ENCODE results near the gene PHOX2B. TPM values are rescaled to one million over a fixed set of nuclear protein-coding genes. Genes with fewer than 3 reads are reported as not detected.

The PHOX2B gene
- 0.26 TPM for total RNA-seq

DNA sequence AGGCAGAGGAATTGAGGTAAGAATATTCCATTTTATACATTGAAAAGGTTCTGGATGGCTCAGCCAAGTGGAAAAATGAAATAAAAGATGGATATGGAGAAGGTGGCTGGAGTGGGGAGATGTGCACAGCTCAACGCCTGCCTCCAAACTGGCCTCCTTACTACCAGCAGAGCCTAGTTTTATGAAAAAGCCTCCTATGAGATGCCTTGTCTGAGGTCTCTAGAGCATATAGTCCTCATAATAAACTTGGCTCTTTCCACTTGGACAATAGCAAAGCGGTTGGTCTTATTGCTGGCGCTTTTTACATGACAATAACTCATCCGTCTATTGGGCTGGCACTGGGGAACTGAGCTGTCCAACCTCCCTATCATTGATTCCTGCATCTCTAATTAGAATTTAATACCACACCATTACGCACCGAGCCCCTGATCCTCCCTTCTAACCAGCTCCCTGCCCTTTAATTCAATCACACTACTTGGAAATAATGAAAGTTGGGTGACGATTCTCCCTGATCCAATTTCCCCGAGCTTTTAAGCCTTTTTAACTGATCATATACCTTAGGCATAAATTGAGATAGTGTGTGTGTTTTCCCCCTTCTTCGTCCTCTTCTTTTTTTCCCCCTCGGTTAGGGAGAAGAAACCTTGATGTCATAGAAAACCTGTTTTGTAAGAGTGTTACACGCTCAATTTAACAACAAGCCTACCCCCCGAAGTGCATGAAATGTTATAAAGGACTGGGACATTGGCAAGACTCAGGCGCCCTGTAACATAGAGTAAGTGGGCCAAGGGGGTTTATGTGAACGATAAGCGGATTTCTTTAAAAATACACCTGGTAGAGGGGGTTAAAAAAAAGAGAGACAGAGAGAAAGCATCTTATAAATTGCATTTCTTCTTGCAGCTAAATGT lies at the start of gene PHOX2B:
Gene PHOX2B, minus strand, starts transcription at position 155 of the 905 bp plus-strand sequence. Its CDS starts 115 bp downstream, at position 40.
- no peak for DNase-seq (ENCODE audit: low spot score)

- no peak for DNase-seq (ENCODE audit: low spot score)
Measured at GRCh38 chr4:41797260-41797659, 48.7 kb upstream of the PHOX2B start.

DNA sequence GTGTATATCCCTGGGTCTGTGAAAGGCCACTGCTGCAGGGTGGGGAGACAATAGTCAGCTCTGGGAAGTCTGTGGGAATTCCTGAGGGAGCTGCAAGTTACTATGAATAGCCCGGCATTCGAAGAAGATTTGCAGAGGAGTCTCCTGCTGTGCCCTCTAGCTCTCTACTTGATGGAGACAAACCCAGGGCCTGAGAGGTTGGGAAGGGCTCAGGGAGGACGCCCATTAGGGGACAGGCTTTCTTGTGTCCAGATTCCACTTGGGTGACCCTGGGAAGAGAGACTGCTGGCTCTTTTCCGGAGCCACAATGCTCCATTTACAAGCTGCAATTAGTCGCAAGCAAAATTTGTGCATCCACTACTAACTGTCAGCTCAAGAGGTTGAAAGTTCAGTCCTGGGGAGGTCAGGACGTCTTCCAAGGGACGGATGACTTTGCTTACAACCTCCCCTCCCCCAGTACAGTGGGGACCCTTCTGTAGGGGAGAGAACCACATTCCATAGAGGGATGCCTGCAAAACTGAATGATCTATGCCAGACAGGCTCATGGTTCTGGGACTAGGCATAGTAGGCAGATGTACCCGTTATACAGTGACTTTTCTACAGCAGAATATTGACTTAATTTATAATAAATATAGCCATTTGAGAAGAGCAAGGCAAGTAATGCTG lies 48.2 kb upstream of the PHOX2B start:
- no peak for DNase-seq (ENCODE audit: low spot score)

- DNase-seq (ENCODE audit: low spot score): no peak
Measured at GRCh38 chr4:41795796-41796385, 47.4 kb upstream of the PHOX2B start.

DNA sequence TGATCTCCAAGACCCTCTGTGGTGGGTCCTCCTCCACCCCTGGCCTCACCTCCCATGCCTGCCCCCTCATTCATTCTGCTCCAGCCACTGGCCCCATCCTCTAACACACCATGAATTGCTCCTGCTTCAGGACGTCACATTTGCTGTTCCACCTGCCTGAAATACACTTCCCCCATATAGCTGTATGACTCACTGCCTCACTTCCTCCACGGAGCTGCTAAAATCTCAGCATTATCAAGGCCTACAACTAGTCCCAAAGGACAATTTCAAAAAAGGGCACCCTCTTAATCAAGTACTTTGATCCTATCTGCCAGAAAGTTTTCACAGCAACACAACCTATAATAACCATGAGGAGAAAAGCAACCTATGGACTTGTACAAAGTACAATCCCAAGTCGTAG lies 43.6 kb upstream of the PHOX2B start:
- DNase-seq (ENCODE audit: low spot score): no peak

DNA sequence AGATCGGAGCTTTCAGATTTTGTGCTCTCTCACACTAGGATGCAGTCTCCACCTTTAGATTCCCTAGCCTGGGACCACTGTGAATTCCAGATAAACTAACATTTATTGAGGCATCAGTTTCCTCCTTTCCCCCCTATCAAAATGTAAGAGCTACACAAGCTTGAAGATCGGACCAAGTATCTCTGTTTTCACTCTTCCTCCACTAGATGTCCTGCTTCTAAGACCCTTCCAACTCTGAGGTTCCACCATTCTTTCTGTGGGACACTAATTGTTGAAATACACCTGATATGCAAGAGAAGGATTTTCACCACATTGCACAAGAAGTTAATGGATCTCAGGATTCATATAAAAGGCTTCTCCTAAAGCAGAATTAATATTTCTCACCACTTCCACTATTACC lies 43.0 kb upstream of the PHOX2B start:
- no peak for DNase-seq (ENCODE audit: low spot score)

GRCh38 chr4:41787931-41788330 lies 39.4 kb upstream of the PHOX2B start:
- no peak for DNase-seq (ENCODE audit: low spot score)

GRCh38 chr4:41785665-41786064 lies 37.1 kb upstream of the PHOX2B start:
- no peak for DNase-seq (ENCODE audit: low spot score)

- DNase-seq (ENCODE audit: low spot score): no peak
Measured at GRCh38 chr4:41784191-41784979, 35.9 kb upstream of the PHOX2B start.

DNA sequence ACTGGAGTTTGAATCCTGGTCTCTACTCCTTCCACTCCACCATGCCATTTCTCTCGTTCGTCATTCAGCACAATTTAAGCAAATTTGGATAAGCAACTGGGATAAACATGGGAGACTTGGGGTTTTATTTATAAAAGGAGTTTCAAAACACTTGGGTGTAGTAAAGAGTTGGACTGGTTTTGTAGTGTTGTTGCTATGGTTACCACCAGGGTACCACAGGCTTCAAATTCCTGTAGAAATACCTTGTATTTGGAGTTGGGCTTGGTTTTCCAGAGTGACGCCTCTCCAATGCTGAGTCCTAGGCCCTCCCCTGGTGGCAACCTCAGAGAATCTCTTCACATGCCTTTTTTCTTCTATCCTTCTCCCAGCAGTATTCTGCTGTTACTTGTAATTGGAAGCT lies 27.9 kb upstream of the PHOX2B start:
- no peak for DNase-seq (ENCODE audit: low spot score)

GRCh38 chr4:41763729-41764128 lies 15.2 kb upstream of the PHOX2B start:
- DNase-seq (ENCODE audit: low spot score): no peak

DNA sequence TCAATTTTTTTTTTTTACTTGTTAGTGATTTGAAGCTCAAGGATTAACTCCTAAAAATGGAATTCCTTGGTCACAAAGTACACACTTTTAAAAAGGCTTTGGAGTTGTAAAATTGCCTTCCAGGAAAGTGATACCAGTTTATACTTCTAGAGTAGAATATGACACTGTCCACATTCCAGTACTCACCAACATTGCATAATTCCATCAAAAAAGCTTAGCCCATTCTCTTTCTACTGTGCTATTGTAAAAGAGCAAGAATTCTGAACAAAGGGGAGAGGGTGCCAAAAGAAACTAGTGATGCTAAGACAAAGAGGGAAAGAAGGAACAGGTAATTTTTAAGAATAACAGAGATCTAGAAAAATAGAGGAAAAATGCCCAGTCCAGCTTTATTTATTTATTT lies 10.4 kb upstream of the PHOX2B start:
- DNase-seq (ENCODE audit: low spot score): no peak

GRCh38 chr4:41757521-41758156 lies 9.1 kb upstream of the PHOX2B start:
- DNase-seq (ENCODE audit: low spot score): no peak

DNA sequence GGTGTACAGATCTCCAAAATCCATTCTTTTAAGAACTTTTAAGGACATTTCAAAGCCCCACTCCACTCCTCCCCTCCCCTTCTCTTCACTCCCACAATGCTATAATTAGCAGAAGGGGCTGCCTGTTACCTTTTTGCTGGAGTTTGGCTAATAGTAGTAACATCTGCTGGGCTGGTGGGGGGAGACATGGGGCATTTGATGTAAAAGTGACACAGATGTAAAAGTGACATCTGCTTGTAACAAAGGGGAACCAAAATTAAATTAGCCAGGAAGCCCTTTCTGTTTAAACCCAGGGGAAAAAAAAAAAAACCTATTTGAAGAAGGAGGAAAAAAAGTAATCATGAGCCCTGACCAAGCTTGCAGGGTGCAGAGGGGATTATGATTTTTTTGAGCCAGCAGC lies 5.4 kb upstream of the PHOX2B start:
- no peak for DNase-seq (ENCODE audit: low spot score)

DNA sequence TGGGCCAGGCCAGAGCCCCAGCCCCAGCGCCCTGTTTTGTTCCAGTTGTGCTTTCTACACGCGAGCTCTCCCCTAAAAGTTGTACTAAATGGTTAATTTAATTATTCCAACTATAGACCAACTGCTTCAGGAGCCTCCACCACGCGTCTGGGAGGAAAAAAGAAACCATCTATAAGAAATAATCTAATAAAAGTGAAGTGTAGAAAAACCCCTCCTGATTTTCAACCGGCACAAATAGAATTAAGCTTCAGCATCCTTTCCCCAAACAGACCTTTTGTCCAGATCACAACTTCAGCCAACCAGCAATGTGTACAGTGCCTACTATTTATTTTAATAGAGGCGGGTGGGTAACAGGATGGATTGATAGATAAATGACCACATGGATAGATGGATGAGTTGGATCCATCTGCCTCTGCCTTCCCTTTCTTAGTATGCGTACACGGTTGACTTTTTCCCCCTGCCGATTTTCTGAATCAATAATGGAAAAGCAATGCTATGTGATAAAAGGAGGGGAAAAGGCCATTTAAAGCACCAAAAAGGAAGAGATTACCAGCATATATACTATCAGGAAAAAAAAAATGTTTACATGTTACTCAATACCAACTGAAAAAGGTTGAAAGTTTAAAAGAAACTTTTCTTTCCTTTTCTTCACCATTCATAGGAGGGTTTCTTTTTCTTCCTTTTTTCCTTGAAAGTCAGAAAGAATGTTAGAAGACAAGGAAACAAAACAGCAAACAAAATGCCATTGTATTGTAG lies 3.7 kb upstream of the PHOX2B start:
- DNase-seq (ENCODE audit: low spot score): no peak

DNA sequence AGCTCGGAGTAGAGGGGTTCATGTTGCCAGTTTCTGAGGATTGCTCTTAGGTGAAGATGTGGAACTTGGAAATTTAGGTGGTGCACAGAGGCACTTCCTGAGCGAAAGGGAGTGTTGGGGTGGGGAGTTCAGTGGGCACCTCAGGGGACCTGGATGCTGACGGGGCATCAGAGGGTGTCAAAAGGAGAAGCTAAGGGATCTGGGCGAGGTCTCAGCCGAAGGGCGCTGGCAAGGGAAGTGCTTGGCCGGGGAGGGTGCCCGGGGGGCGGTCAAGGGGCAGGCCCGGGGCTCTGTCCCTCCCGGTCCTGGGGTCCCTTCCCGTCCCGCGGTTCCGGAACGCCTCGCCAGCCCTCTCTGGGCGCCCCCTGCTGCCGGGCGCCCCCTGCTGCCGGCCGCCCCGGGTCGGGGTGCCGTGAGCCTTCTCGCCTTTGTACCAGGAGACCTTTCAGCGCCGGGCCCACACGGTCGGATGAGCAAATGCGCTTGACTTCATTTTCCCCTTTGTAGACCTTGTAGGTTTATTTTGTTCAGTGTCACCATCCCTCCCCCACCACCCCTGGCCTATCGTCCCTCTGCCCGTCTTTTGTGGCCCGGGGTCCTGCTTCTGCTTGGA lies 3.0 kb upstream of the PHOX2B start:
- no peak for DNase-seq (ENCODE audit: low spot score)

DNA sequence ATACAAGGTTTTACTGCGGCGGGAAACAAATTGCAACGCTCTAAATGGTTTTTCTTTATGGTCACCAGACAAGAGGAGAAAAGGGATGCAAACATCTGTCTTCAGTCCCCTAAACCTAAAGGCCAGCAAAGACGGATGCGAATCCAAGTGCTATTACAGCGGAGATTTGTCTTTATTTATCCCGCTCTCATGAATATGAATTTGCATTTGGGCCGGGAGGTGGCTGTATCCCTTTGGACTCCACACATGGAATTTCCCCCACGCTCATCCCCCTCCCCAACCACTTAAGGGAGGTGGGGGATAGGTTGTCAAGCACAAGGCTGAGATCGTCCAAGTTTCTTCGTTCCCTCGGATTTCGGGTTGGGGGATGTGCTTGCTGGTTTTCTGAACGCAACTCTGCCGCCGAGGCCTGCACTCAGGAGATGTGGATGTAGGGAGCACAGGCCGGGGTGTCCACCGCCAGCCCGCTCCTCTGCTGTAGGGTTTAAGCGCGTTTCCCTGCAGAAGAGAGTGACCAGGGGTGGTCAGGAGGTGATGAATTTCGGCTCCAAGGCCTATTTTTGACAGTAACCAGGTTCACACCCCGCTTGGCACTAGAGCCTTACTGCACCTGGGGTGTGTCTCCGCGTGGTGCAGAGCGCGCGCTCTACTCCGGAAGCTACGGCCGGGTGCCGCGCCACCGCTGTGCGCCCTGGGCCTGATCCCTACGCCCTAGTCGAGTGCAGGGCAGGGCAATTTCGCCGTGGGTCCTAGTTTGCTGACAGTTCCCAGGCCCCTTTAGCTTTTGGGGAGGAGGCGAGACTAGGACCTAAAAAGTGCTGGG lies 2.3 kb upstream of the PHOX2B start:
- no peak for DNase-seq (ENCODE audit: low spot score)

DNA sequence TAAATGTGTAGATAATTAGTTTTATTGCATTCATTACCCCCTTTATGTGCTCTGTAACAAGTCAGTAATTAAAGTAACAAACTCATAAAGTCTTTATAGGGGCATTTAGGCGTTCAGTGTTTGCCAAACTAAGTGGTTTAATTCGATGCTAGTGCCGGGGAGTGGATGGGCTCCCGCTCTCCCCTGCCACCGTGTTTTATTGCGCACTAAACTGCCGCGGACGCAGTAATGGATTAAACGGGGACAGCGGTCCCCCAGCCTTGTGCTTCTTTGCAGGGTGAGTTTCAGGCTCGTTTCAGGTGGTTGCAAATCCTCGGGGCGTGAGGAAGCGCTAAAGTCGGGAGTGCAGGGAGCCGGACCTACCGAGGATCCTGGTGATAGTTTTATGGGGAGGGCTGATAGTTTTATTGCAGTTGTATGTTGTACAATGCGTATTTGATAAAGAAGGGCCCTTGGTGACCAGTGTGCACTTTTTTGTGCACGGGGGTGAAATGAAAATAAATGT lies 1.6 kb upstream of the PHOX2B start:
- no peak for DNase-seq (ENCODE audit: low spot score)

DNA sequence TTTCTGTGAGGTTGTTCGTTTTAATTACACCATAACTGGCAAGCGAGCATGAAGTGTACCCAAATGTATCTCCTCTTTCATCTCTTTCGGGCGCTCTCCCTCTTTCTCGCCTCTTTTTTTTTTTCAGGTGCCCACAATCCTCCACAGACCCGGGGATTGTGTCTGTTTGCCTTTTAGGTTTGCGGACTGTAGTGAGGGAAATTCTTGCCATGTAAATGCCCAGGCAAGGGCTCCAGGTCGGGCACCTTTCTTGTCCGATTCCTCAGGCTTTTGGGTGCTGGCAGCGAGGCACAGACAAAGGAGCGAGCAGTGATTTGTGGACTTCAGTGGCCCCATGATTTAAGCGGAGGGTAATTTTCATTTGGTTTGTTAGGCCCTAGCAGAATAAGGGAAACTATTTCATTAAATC lies 1.1 kb upstream of the PHOX2B start:
- DNase-seq (ENCODE audit: low spot score): no peak

Data from mucosa of gallbladder (tissue), 1 donor.